ENCODE data around the gene SPTBN5.

Gene SPTBN5

DNA sequence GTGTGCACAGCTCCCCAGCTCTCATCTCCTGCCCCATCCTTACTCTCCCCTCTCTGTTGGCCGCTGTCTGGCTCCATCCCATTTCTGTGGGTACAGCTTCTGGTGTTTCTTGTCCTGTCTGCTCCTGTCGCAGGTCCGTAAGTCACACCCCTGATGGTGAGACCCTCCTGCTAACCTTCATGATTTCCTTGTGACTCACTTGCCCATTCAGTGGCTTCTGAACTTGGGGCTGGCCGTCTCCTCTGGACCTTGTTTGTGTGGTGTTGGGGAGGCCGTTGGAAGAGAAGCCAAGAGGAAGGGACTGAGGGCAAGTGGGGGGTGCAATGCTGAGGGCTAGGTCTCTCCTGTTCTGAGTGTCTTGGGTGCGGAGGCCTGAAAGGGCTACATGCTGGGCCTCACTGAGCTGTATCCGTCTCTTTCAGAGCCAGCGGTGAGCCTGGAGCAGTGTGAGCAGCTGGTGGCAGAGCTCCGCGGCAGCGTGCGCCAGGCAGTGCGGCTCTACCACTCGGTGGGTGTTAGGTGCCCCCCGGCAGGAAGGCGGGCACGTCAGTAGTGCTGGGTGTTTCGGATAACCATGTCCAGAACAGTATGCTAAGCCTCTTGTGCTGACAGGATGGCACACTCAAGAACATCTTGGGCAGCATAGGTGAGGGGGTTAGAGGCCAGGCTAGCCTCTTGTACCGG lies 69.6 kb downstream of the SPTBN5 start:
- DNase-seq (ENCODE audit: low read depth in 2 of 2) = no peak

GRCh38 chr15:41823502-41823901 lies 70.4 kb downstream of the SPTBN5 start:
- DNase-seq (ENCODE audit: low read depth in 2 of 2) = no peak

- no peak for DNase-seq (ENCODE audit: low read depth in 2 of 2)
Measured at GRCh38 chr15:41822957-41823356, 70.9 kb downstream of the SPTBN5 start.

DNA sequence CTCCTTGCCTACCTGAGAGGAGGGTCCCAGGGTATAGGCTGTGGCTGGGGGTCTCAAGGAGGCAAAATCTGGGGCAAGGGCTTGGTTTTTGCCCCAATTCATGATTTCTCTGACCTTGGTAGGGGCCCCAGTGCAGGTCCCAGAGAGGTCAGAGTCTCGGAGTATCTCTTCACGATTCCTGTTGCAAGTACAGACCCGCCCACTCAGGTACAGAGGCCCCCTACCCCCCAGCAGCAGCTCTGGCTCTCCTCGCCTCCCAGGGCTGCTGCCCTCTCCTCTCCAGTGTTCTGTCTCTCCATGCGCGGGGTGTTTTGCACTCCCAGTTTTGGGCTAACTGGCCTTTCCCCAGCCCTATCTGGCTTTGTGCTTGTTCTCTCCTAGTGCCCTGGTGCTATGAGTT lies 71.4 kb downstream of the SPTBN5 start:
- DNase-seq (ENCODE audit: low read depth in 2 of 2) = no peak

DNA sequence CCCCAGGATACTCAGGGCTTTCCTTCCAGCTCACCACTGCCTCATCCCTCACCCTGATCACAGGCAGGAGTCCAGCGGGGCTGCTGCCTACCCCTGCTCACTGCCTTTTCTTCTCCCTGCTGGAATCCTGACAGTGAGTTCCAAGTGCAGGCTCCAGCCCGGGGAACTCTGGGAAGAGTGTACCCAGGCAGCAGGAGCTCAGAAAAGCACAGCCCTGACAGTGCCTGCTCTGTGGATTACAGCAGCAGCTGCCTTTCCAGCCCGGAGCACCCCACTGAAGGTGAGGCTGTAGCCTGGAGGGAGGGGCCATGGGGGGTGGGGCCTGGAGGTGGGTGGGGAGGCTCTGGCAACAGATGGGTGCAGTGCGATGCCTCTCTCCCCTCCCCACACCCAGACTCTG lies 72.0 kb downstream of the SPTBN5 start:
- no peak for DNase-seq (ENCODE audit: low read depth in 2 of 2)

DNA sequence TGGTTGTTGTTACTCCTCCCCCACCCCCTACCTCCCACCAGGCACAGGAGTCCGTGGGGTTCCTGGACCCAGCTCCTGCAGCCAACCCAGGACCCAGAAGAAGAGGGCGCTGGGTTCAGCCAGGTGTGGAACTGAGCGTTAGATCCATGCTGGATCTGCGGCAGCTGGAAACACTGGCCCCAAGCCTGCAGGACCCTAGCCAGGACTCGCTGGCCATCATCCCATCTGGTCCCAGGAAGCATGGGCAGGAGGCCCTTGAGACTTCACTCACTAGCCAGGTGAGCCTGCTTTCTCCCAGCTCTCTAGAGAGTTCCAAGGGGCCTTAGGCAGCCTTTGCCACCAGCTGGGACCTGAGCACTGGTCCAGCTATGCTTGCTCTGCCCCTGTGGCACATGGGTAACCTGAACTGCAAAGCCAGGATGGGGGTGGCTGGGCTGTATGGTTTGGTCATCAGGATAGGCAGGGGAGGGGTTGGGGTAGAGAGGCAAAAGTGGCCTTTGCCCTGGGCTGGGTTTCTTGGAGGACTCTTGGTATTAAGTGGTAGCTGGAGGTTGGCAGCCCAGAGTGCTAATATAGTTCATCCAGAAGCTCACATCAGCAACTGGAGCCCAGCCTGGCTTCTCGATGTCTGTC lies 72.9 kb downstream of the SPTBN5 start:
- no peak for DNase-seq (ENCODE audit: low read depth in 2 of 2)

- DNase-seq (ENCODE audit: low read depth in 2 of 2) = no peak
Measured at GRCh38 chr15:41819455-41820050, 74.3 kb downstream of the SPTBN5 start.

- DNase-seq (ENCODE audit: low read depth in 2 of 2) = no peak
Measured at GRCh38 chr15:41817781-41818180, 76.1 kb downstream of the SPTBN5 start.

DNA sequence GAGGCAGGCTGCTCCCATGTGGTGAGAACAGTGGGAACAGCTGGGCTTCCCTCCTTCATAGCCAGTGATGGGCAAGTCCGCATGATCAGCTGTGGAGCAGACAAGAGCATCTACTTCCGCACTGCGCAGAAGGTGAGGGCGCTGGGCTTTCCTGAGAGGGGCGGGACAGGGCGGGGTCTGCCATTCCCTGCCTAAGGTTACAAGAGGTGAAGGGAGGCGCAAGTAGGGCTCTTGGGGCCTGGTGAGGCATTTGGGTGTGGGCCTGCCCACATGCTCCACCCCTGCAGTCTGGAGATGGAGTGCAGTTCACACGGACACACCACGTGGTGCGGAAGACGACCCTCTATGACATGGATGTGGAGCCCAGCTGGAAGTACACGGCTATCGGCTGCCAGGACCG lies 76.5 kb downstream of the SPTBN5 start:
- DNase-seq (ENCODE audit: low read depth in 2 of 2) = no peak

- DNase-seq (ENCODE audit: low read depth in 2 of 2) = no peak
Measured at GRCh38 chr15:41816788-41817187, 77.1 kb downstream of the SPTBN5 start.

GRCh38 chr15:41814534-41814933 lies 79.3 kb downstream of the SPTBN5 start:
- no peak for DNase-seq (ENCODE audit: low read depth in 2 of 2)

GRCh38 chr15:41813426-41813825 lies 80.4 kb downstream of the SPTBN5 start:
- DNase-seq (ENCODE audit: low read depth in 2 of 2) = no peak

- DNase-seq (ENCODE audit: low read depth in 2 of 2) = no peak
Measured at GRCh38 chr15:41812820-41813375, 81.0 kb downstream of the SPTBN5 start.

GRCh38 chr15:41811432-41812195 lies 82.2 kb downstream of the SPTBN5 start:
- DNase-seq (ENCODE audit: low read depth in 2 of 2) = peak; percentile 46 to 73

DNA sequence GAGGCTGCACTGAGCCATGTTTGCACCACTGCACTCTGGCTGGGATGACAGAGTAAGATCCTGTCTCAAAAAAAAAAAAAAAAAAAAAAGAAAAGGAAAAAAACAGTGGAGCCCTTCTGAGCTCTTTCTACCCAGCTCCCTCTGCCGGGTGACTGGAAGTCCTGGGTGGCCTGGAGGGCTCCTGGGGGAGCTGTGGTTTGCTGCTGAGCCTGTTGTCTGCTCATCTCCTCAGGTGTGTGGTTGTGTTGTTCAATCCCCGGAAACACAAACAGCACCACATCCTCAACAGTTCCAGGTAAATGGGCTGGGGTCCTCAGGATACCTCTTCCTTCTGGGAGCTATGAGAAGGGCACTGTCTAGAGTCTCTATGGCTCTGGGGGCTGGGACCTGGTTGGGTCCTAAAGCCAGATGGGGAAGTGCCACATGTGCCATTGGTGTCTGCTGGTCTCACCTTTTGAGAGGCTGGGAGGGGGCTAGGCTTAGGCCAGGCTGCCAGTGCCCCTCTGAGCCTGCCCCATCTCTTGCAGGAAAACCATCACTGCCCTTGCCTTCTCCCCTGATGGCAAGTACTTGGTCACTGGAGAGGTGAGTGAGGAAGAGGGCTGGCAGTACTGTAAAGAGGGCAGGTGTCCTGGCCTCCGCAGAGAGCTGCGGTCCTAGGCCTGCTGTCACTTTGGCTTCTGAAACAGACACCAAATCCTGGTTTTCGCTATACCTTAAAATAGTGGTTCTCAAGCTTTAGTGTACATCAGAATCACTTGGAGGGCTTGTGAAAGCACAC lies 83.0 kb downstream of the SPTBN5 start:
- no peak for DNase-seq (ENCODE audit: low read depth in 2 of 2)

DNA sequence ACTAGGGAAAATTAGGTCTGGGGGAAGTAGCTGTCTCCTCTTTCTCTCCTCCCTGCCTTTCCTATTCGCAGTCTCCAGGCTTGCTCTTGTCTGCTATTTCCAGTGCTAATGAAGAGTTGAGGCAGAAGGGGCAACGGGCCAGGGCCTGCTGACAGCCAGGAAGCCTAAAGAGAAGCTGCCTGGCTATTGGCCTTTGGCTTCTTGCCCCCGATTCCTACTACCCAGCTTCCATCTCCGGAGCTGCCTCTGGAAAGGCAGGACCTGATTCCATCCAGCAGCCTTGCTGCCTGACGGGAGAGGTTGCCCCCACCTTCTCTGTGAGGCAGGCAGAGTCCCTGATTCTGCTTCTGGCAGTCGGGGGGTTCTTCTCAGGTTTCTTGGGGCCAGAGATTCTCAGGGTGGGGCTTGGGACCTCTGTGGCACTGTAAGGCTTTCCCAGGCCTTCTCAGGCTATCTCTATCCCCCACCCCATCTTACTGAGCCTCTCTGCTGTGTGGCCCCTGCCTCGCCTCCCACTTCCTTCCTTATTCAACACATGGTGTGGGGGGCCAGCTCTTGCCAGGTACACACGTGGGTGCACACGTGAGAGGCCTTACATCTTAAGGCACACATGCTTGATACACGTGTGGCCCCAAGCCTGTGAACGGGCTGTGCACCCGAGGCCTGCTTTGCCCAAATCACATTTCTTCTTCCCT lies 84.2 kb downstream of the SPTBN5 start:
- DNase-seq (ENCODE audit: low read depth in 2 of 2) = no peak

GRCh38 chr15:41809121-41809520 lies 84.7 kb downstream of the SPTBN5 start:
- DNase-seq (ENCODE audit: low read depth in 2 of 2) = no peak

- no peak for DNase-seq (ENCODE audit: low read depth in 2 of 2)
Measured at GRCh38 chr15:41806291-41807181, 87.3 kb downstream of the SPTBN5 start.

GRCh38 chr15:41805711-41806110 lies 88.1 kb downstream of the SPTBN5 start:
- no peak for DNase-seq (ENCODE audit: low read depth in 2 of 2)
